ENCODE measurements around the gene HINT2.
A peak's percentile ranks its signal among the peaks of the same experiment; 100 is the strongest.

Gene HINT2

GRCh38 chr9:35811381-35812024 is 3.3 kb downstream of the HINT2 start:
- DNase-seq, result no peak

GRCh38 chr9:35810122-35810521 is 4.7 kb downstream of the HINT2 start:
- no peak for DNase-seq

DNA sequence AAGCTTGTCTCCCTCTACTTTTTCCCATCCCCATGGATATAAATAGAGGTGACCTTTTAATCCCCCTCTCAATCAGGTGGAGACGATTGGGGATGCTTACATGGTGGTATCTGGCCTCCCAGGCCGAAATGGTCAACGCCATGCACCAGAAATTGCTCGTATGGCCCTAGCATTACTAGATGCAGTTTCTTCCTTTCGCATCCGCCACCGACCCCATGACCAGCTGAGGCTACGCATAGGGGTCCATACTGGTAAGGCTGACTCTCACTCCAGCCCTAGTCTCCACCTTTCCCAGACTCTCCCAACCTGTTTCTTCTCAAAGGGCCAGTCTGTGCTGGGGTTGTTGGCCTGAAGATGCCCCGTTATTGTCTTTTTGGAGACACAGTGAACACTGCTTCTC is 6.4 kb downstream of the HINT2 start:
- no peak for DNase-seq

- DNase-seq, result no peak
These were observed 8.7 kb downstream of the HINT2 start for GRCh38 chr9:35806101-35806500.

- DNase-seq, result no peak
These were observed 13.3 kb downstream of the HINT2 start for GRCh38 chr9:35801328-35802128.

GRCh38 chr9:35800530-35800929 is 14.3 kb downstream of the HINT2 start:
- no peak for DNase-seq

GRCh38 chr9:35798658-35799374 is 16.0 kb downstream of the HINT2 start:
- DNase-seq, result no peak

GRCh38 chr9:35797311-35798109 is 17.3 kb downstream of the HINT2 start:
- no peak for DNase-seq

DNA sequence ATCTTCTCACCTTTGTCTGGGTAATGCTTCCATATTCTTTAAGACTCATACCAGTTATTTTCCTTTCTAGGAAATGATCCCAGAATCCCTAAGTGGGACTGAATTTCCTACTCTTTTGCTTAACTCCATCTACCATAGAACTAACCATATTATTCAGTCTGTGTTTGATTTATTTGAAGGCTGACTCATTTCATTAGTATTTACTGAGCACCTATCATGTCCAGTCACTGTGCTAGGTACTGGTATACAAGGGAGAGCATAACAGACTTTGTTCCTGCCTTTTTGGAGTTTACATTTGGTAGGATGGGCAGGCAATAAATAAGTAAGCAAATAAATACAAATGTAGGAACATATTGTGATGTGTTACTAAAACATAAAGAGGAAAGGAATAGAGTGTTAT is 19.1 kb downstream of the HINT2 start:
- no peak for DNase-seq

DNA sequence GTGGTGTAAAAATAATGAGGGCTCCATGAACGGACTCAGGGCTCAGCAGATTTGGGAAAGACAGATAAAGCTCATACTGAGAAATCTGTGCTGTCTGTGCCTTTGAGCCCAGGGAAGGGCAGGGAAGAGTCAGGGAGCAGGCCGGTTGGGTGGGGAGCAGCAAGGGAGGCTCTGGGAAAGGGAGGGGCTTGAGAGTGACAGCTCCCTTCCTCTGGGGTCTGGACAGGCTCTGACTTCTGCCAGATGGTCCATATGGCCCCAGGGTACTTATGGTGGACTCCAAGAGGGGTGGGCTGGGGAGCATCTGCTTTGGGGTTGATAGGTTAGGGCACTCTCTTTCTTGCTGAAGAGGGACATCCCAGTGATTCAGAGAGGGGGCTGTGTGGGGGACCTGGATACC is 21.4 kb downstream of the HINT2 start:
- DNase-seq, result no peak

GRCh38 chr9:35792826-35793225 is 22.0 kb downstream of the HINT2 start:
- DNase-seq, result no peak

DNA sequence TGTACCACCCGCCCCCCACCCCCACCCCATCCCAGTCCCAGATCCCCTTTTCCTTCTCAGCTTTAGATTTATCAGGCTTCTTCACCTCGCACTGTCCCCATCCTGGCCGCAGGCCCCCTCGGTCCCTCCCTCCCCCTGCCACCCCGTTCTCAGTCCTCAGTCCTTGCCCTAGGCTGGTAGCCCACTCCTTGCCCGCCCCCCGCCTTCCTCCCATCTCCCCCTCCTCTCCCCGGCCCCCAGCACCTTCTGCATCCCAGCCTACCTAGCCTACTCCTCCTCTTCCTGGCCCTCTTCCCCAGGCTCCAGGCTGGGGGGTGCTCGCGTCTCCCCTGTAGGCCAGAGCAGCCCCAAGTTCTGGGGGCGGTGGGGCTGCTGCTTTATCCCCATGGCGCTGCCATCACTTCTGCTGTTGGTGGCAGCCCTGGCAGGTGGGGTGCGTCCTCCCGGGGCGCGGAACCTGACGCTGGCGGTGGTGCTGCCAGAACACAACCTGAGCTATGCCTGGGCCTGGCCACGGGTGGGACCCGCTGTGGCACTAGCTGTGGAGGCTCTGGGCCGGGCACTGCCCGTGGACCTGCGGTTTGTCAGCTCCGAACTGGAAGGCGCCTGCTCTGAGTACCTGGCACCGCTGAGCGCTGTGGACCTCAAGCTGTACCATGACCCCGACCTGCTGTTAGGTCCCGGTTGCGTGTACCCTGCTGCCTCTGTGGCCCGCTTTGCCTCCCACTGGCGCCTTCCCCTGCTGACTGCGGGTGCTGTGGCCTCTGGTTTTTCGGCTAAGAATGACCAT is 22.6 kb downstream of the HINT2 start:
- DNase-seq, result no peak

DNA sequence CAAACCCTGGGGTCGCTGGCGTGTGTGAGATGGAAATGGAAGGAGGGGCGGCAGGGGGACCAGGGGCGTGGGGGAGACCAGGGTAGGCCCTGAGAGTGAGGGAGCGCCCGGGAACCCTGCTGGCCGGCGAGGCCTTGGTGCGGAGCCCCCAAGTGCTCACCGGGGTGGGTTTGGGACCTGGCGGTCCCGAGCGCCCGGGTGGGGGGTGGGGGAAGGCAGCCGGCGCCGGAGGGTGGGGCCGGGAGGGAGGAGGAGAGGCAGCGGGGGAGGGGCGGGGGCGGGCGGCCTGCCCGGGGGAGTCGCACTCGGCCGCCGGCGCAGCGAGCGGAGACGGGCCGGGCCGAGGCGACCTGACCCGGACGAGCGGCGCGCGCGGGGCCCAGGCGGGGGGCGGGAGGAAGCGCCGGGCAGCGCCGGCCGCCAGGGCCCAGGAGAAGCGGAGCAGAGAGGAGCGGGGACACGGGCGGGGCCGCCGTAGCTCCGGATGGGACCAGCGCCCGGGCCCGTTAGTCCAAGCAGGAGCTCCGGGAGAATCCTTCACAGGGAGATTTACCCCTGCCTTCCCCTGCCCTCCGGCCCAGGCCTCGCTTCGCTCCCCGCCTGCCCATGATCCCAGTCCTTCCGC is 23.4 kb downstream of the HINT2 start, which contains the start of gene NPR2:
Gene NPR2 (plus strand): TSS at position 295 of the 625 bp plus-strand sequence. CDS start 818 bp downstream, outside the sequence.
- DNase-seq, result no peak

DNA sequence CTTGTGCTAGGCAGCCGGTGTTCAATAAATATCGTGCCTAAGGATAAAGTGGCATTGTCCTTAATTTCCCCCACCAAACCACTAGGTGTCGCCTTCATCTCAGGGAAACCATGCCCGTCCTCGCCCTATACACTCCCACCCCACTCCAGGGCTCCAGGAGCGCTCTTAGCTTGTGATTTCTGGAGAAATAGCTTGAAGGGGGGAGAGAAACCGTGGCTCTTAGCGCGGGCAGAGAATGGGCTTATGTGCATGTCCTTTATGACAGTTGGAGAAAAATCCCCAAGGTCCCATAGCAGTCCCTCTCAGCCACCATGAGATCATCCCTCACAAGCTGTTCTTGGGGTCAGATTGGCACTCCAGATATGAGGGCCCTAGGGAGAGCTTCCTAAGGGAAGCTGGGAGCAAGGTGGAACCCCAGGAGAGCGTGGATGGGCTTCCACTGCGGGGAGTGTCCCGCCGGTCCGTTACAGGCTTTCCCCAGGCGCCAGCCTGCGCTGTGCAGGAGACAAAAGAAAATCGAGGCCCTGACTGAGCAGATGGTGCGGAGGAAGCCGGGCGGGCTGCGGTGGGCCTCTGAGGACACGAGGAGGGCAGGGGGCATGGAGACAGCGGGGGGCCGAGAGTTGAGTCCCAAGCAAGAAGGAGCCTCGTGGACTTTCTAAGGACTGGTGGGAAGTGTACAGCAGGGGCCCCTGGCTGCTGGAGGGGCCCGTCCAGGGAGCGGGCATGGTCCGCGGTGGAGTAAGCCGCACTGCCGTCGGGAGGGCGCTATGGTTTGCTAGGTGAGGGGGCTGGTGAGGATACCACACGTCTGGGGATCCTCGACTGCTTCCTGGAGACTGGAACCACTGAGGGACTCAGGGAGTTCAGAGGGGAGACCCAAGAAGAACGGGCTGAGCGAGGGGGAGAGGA is 24.2 kb downstream of the HINT2 start:
- peak; percentile 54 for DNase-seq

DNA sequence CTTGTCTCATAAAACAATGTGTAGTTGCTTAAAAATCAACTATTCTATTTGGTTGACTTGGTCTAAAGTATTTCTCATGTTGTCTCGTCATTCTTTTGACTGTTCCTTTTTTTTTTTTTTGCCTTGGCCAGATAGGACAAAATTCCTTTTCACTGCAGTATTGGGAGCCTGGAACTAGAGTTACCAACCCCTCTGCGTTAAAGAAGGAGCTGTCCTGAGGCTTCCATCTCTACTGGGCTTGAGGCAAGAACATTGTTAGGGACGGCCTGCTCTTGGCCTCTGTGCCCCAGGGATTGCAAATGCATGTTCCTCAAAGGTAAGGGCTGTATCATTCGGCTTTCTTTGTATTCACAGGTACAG is 24.8 kb downstream of the HINT2 start:
- no peak for DNase-seq

DNA sequence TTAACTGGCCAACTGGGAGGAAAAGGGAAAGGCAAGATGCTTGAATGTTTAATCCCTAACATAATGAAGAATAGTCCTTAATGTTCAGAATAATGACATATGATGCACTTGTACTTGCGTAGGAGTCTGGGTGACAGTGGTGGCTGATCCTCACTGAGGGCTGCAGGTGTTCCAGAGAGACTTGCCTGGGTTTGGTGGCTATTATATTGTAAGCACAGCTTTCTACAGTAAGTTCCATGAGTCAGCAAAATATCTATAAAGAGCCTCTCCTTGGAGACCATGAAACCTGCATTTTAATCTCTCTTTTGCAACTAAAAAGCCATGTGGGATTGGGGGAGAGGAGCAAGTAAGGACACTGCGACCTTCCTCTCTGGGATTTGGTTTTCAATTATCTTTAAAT is 25.3 kb downstream of the HINT2 start:
- no peak for DNase-seq

GRCh38 chr9:35783418-35783817 is 31.4 kb downstream of the HINT2 start:
- DNase-seq, result no peak

- DNase-seq, result no peak
These were observed 33.8 kb downstream of the HINT2 start for GRCh38 chr9:35781066-35781465.

- no peak for DNase-seq
These were observed 36.3 kb downstream of the HINT2 start for GRCh38 chr9:35778496-35778895.

DNA sequence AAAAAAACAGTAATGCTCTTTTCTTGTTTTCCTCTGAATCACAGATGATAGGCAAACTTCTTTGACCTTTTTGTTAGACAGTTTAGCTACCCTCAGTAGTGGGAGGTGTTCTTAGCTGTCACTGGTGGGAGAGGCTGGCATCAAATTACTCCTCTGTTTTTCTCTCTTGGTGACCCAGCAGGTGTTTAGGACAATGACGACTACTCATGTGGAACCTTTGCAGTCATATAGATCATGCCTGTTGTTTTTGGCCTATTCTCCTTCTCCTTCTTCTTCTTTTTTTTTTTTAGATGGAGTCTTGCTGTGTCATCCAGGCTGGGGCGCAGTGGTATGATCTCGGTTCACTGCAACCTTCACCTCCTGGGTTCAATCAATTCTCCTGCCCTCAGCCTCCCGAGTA is 38.8 kb downstream of the HINT2 start:
- DNase-seq, result no peak

All from effector CD4-positive, alpha-beta T cell (primary cell).